GM23338 (cell line): ENCODE data around the gene HNF1A.

ENCODE experiments used
- CTCF ChIP-seq, 2 experiments: fragments of 200-600 bp in 1 of 2; sonication (generic) in 1 of 2; conservative IDR thresholded peaks; 2 replicates each; pipeline versions ENCODE4 v1.5.1 to v1.6.1; 2016 to 2017; ENCODE audit warnings: antibody characterized with exemption in 2 of 2, low read depth in 2 of 2, mild to moderate bottlenecking in 2 of 2, moderate library complexity in 1 of 2
- EZH2 ChIP-seq: fragments of 200-600 bp; sonication (generic); IDR thresholded peaks from one replicate; pipeline ENCODE4 v1.8.0; 2017; ENCODE audit warnings: antibody characterized with exemption, mild to moderate bottlenecking, low read depth; ENCODE audit not compliant: unreplicated experiment
- EZH2phosphoT487 ChIP-seq: fragments of 200-600 bp; sonication (generic); IDR thresholded peaks from one replicate; pipeline ENCODE4 v1.8.1; 2018; ENCODE audit warnings: antibody characterized with exemption; ENCODE audit not compliant: unreplicated experiment
- POLR2AphosphoS5 ChIP-seq: IDR thresholded peaks from 2 replicates; pipeline ENCODE4 v1.6.1; 2016; ENCODE audit warnings: antibody characterized with exemption, low read depth
- REST ChIP-seq: IDR thresholded peaks from one replicate; pipeline ENCODE4 v1.6.1; 2018; ENCODE audit warnings: antibody characterized with exemption; ENCODE audit not compliant: unreplicated experiment

- TF ChIP-seq CTCF (conservative IDR thresholded peaks at IDR 0.05; ENCODE audit: low read depth in 2 of 2) (no peak), EZH2 (no peak), POLR2AphosphoS5 (no peak), EZH2phosphoT487 (no peak), REST (no peak)
Observed at GRCh38 chr12:120960657-120961056, 17.7 kb upstream of the HNF1A start.
